ENCODE measurements around the gene OPALIN. TPM values are rescaled to one million over a fixed set of nuclear protein-coding genes. Genes with fewer than 3 reads are reported as not detected.
"Not testable (repeated sequence)": the region's sequence is repeated elsewhere in the genome, so short reads cannot be mapped to it uniquely, and the experiment has no call there.

Gene OPALIN
- total and polyA plus RNA-seq, 2 donors (not counting 1 experiment from before 2014, with no cell fraction given) = not detected

GRCh38 chr10:96309628-96310320 is 49.0 kb downstream of the OPALIN start:
- H3K4me3 ChIP-seq (ENCODE audit: control extremely low read depth in 1 of 5, extremely low read depth in 1 of 5, insufficient read depth in 1 of 5, low read depth in 2 of 5, low read length in 4 of 5) = no peak overlapping the region
- intact Hi-C loops (cut with micrococcal nuclease) = no loop called here
- H3K4me1 Mint-ChIP-seq = peaks cover 18% of the 10 kb centered on the region
- ATAC-seq (ENCODE audit: low read depth) (no peak), DNase-seq (no peak)
- H3K4me2 ChIP-seq (replicated peaks; ENCODE audit: low read depth, low read length, poor library complexity, severe bottlenecking) = no peak overlapping the region
- no peak overlapping the region for H2AFZ ChIP-seq (ENCODE audit: insufficient read depth, low read depth, low read length, poor library complexity, severe bottlenecking)
- H3K4me1 ChIP-seq (ENCODE audit: control insufficient read depth in 2 of 2, insufficient read depth in 2 of 2, low read length in 2 of 2) = peaks cover 18% of the 10 kb centered on the region in 2 donors
- H3K9me3 ChIP-seq (ENCODE audit: control extremely low read depth in 1 of 3, control insufficient read depth in 2 of 3, insufficient read depth in 1 of 3, low read length in 2 of 3) = no peaks in the 10 kb centered on the region
- H3K36me3 ChIP-seq (replicated peaks in 1 of 2; ENCODE audit: control extremely low read depth in 1 of 2, control insufficient read depth in 1 of 2, extremely low read depth in 1 of 2, insufficient read depth in 2 of 2, low read length in 1 of 2) = no peaks in the 10 kb centered on the region
- H3K9ac ChIP-seq (ENCODE audit: low read length) = no peak overlapping the region
- POLR2A ChIA-PET = no interaction called here
- 52% methylated on average over 2 of the region's 3 CpGs for WGBS (ENCODE audit: insufficient coverage)
- H3K27ac Mint-ChIP-seq = no peak overlapping the region
- no peaks in the 10 kb centered on the region for H3K79me2 ChIP-seq (ENCODE audit: control insufficient read depth, insufficient read depth, low read length)
- TF ChIP-seq, protein P1, sequence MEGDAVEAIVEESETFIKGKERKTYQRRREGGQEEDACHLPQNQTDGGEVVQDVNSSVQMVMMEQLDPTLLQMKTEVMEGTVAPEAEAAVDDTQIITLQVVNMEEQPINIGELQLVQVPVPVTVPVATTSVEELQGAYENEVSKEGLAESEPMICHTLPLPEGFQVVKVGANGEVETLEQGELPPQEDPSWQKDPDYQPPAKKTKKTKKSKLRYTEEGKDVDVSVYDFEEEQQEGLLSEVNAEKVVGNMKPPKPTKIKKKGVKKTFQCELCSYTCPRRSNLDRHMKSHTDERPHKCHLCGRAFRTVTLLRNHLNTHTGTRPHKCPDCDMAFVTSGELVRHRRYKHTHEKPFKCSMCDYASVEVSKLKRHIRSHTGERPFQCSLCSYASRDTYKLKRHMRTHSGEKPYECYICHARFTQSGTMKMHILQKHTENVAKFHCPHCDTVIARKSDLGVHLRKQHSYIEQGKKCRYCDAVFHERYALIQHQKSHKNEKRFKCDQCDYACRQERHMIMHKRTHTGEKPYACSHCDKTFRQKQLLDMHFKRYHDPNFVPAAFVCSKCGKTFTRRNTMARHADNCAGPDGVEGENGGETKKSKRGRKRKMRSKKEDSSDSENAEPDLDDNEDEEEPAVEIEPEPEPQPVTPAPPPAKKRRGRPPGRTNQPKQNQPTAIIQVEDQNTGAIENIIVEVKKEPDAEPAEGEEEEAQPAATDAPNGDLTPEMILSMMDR (IDR thresholded peaks at IDR 0.05) = no peak
- TF ChIP-seq EZH2 (IDR thresholded peaks at IDR 0.05; ENCODE audit: borderline replicate concordance, insufficient read depth, low read depth, low read length, poor library complexity, severe bottlenecking) = no peak
- peaks cover 0 to 16% (median 6%) of the 10 kb centered on the region in 4 experiments for H3K27me3 ChIP-seq (replicated peaks in 1 of 4; ENCODE audit: control extremely low read depth in 1 of 4, control insufficient read depth in 3 of 4, insufficient read depth in 4 of 4, low read length in 3 of 4)
- no peak overlapping the region for H3K27ac ChIP-seq (ENCODE audit: low read length in 2 of 2)
- H3K27me3 Mint-ChIP-seq = peaks cover 19% of the 10 kb centered on the region
- no peaks in the 10 kb centered on the region for H4K20me1 ChIP-seq (ENCODE audit: control insufficient read depth, insufficient read depth, low read length, poor library complexity, severe bottlenecking)
- no peaks in the 10 kb centered on the region for H3K9me3 Mint-ChIP-seq (ENCODE audit: insufficient read depth)
- H3K4me3 Mint-ChIP-seq = no peak overlapping the region
- CTCF ChIA-PET = interaction anchor here (1.1 to 2.6 kb wide), 4 partner anchors 7 to 80 kb away, joined by 4 to 11 read pairs (median 6); no protein-coding TSS in a partner anchor

GRCh38 chr10:96308854-96309253 is 49.9 kb downstream of the OPALIN start:
- H4K20me1 ChIP-seq (ENCODE audit: control insufficient read depth, insufficient read depth, low read length, poor library complexity, severe bottlenecking); H3K4me2 ChIP-seq (replicated peaks; ENCODE audit: low read depth, low read length, poor library complexity, severe bottlenecking); DNase-seq; POLR2A ChIA-PET; H3K4me3 ChIP-seq (ENCODE audit: control extremely low read depth in 1 of 5, extremely low read depth in 1 of 5, insufficient read depth in 1 of 5, low read depth in 2 of 5, low read length in 4 of 5); intact Hi-C loops (cut with micrococcal nuclease); H3K9me3 ChIP-seq (ENCODE audit: control extremely low read depth in 1 of 3, control insufficient read depth in 2 of 3, insufficient read depth in 1 of 3, low read length in 2 of 3); H3K79me2 ChIP-seq (ENCODE audit: control insufficient read depth, insufficient read depth, low read length); H2AFZ ChIP-seq (ENCODE audit: insufficient read depth, low read depth, low read length, poor library complexity, severe bottlenecking); H3K9ac ChIP-seq (ENCODE audit: low read length); H3K4me3 Mint-ChIP-seq; H3K27ac Mint-ChIP-seq; H3K27ac ChIP-seq (ENCODE audit: low read length in 2 of 2); H3K9me3 Mint-ChIP-seq (ENCODE audit: insufficient read depth); ATAC-seq (ENCODE audit: low read depth); H3K36me3 ChIP-seq (replicated peaks in 1 of 2; ENCODE audit: control extremely low read depth in 1 of 2, control insufficient read depth in 1 of 2, extremely low read depth in 1 of 2, insufficient read depth in 2 of 2, low read length in 1 of 2): not testable (repeated sequence)
- 17% methylated on average over 2 of the region's 4 CpGs for WGBS (ENCODE audit: insufficient coverage)
- peaks cover 25% of the 10 kb centered on the region for H3K4me1 Mint-ChIP-seq
- Histone ChIP-seq H3K4me1 (ENCODE audit: control insufficient read depth in 2 of 2, insufficient read depth in 2 of 2, low read length in 2 of 2) (peaks cover 25 to 26% of the 10 kb centered on the region in 2 donors), H3K27me3 (replicated peaks in 1 of 4; ENCODE audit: control extremely low read depth in 1 of 4, control insufficient read depth in 3 of 4, insufficient read depth in 4 of 4, low read length in 3 of 4) (peaks cover 0 to 23% (median 11%) of the 10 kb centered on the region in 4 experiments)
- peaks cover 24% of the 10 kb centered on the region for H3K27me3 Mint-ChIP-seq
- CTCF ChIA-PET = interaction anchor here (2.3 to 2.6 kb wide), 2 partner anchors 14 to 79 kb away, joined by 7 to 11 read pairs; no protein-coding TSS in a partner anchor
